ENCODE data around the gene TFF1.

DNA sequence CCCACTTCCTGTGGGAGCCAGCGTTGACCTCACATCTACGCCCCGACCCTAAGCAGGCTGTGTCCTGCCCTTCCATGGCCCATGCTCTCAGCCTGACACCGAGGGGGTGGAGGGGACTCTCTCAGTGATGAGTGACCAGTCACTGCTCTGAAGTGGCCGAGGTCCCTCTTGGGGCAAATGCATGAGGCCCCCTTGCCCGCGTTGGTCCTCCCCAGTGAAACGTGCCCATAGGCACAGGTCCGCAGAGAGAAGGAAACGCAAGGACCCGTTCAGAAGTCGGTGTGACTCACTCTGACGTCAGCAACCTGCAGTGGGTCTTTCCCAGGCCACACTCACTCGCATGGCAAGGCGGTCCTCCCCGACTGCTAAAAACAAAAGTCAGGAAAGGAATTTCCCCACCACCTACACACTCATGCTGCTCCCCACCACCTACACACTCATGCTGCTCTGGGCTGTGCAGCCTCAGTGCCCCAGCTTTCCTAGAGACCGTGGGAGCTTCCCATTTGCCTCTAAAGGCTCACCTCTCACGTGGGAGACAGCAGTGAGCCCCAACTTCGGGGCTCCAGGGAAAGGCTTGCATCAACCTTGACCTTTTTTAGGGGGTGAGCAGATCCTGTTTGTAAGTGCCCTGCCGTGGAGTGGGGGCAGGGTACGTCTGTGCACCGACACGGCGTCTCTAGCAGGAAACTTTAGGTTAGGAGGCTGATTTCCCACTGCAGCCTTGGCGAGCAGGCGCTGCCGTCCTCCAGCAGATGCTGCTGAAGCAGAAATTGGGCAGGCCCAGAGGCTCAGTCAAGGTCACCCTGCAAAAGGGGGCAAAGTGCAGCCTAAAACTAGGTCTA is 48.8 kb upstream of the TFF1 start:
- TF ChIP-seq, protein P1, sequence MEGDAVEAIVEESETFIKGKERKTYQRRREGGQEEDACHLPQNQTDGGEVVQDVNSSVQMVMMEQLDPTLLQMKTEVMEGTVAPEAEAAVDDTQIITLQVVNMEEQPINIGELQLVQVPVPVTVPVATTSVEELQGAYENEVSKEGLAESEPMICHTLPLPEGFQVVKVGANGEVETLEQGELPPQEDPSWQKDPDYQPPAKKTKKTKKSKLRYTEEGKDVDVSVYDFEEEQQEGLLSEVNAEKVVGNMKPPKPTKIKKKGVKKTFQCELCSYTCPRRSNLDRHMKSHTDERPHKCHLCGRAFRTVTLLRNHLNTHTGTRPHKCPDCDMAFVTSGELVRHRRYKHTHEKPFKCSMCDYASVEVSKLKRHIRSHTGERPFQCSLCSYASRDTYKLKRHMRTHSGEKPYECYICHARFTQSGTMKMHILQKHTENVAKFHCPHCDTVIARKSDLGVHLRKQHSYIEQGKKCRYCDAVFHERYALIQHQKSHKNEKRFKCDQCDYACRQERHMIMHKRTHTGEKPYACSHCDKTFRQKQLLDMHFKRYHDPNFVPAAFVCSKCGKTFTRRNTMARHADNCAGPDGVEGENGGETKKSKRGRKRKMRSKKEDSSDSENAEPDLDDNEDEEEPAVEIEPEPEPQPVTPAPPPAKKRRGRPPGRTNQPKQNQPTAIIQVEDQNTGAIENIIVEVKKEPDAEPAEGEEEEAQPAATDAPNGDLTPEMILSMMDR (IDR thresholded peaks at IDR 0.05): no peak
- no peak for TF ChIP-seq POLR2AphosphoS5 (IDR thresholded peaks at IDR 0.05)
- no peak for TF ChIP-seq EP300 (IDR thresholded peaks at IDR 0.05; ENCODE audit: low read depth)
- TF ChIP-seq POLR2A (IDR thresholded peaks at IDR 0.05): no peak

All from transverse colon (tissue), 4 donors.